Small intestine (tissue), 16 donors: ENCODE measurements around the gene NUDT13. TPM values are rescaled to one million over a fixed set of nuclear protein-coding genes. Genes with fewer than 3 reads are reported as not detected.

ENCODE experiments used
- DNase-seq, 2 donors: peaks; one replicate each; pipeline versions ENCODE4 v3.0.0 to v3.0.0-alpha.2; 2013
- FAIRE-seq: peaks from 2 replicates; lab custom pipeline; 2012; peaks lifted over from hg19 to GRCh38; lab: Jason Lieb, UNC
- H3K27ac ChIP-seq, 3 donors: one replicate each; pipeline ENCODE4 v1.5.1; 2013; ENCODE audit warnings: low read length in 2 of 3, mild to moderate bottlenecking in 2 of 3, control low read depth in 1 of 3, inconsistent platforms in 1 of 3, low read depth in 1 of 3, moderate library complexity in 1 of 3
- H3K27me3 ChIP-seq, 3 donors: one replicate each; pipeline ENCODE4 v1.6.1; 2013; ENCODE audit warnings: low read length in 3 of 3, inconsistent platforms in 1 of 3; ENCODE audit not compliant: control insufficient read depth in 3 of 3, insufficient read depth in 3 of 3
- H3K36me3 ChIP-seq, 3 donors: one replicate each; pipeline ENCODE4 v1.6.1; 2013; ENCODE audit warnings: low read length in 3 of 3, inconsistent platforms in 1 of 3, low read depth in 1 of 3, mild to moderate bottlenecking in 1 of 3, moderate library complexity in 1 of 3; ENCODE audit not compliant: control insufficient read depth in 3 of 3, insufficient read depth in 2 of 3
- H3K4me1 ChIP-seq, 3 donors: one replicate each; pipeline ENCODE4 v1.6.1; 2013; ENCODE audit warnings: low read length in 2 of 3, inconsistent platforms in 1 of 3, low read depth in 1 of 3, mild to moderate bottlenecking in 1 of 3, moderate library complexity in 1 of 3; ENCODE audit not compliant: control insufficient read depth in 3 of 3, insufficient read depth in 2 of 3
- H3K4me3 ChIP-seq, 3 donors: one replicate each; pipeline ENCODE4 v1.5.1; 2013; ENCODE audit warnings: low read length in 3 of 3, control low read depth in 1 of 3, inconsistent platforms in 1 of 3, low read depth in 1 of 3, mild to moderate bottlenecking in 1 of 3, moderate library complexity in 1 of 3
- H3K9me3 ChIP-seq, 2 donors: one replicate each; pipeline ENCODE4 v1.6.1; 2013; ENCODE audit warnings: low read depth in 1 of 2, low read length in 1 of 2; ENCODE audit not compliant: control insufficient read depth in 2 of 2, insufficient read depth in 1 of 2
- WGBS, 3 donors: extraction: QIAGEN DNeasy Blood & Tissue Kit; methylation state at CpG; one replicate each; pipeline ENCODE4 v1.1.7; 2013; 5-methylcytosine and 5-hydroxymethylcytosine counted together
- long read RNA-seq, 10 donors: transcript quantifications; one replicate each; lab custom pipeline, GENCODE V29; 2026
- polyA plus RNA-seq, 4 donors: library from polyadenylated mRNA; stranded (reverse) in 3 of 4; unstranded in 1 of 4; fragments of 200-250 nt in 3 of 4; fragments of 120-200 nt in 1 of 4; gene quantifications; one replicate each; pipeline versions ENCODE4 v1.2.1 to v1.2.3, GENCODE V29; 2013
- donor health status: healthy with polysubstance abuse.
- donor health status: control.
- donor health status: control.
- donor health status: Bipolar disorder and iron deficiency.
- donor health status: healthy.

NUDT13 gene
- 1 to 10 TPM; 1.9 to 4.7 (median 2.2) TPM for polyA plus RNA-seq
- long read RNA-seq, donor 1, partial matches to known transcripts = 8 of 13 reads
- long read RNA-seq, donor 1, other reads (novel, unspliced or antisense) = 5 of 13 reads
- long read RNA-seq, donor 2 = 0 reads
- long read RNA-seq, donor 3 = 0 reads
- long read RNA-seq, donor 4 = 0 reads
- long read RNA-seq, donor 5 = 0 reads
- long read RNA-seq, donor 6 = 0 reads
- long read RNA-seq, donor 7 = 0 reads
- long read RNA-seq, donor 8 = 0 reads
- long read RNA-seq, donor 9 = 0 reads
- long read RNA-seq, donor 10 = 0 reads

- DNase-seq = peak; percentile 82 to 90
- WGBS, 3 donors = 3 to 6% (median 6%) methylated on average over 5 of the region's 5 CpGs
- peaks cover 0 to 12% (median 0%) of the 10 kb centered on the region in 3 donors for H3K36me3 ChIP-seq
- no peaks in the 10 kb centered on the region for H3K27me3 ChIP-seq
- no peaks in the 10 kb centered on the region for H3K4me1 ChIP-seq
- FAIRE-seq = no peak
- H3K4me3 ChIP-seq = peak within 1 kb of the TSS; percentile 27 to 63 (median 57)
- H3K27ac ChIP-seq = peak within 1 kb of the TSS; percentile 50 to 91 (median 80)
- no peaks in the 10 kb centered on the region for H3K9me3 ChIP-seq
These were observed at the start of gene NUDT13 for GRCh38 chr10:73110345-73110849. Gene NUDT13 (plus strand): TSS chr10:73110455. CDS start chr10:73114366, 3,911 bp downstream.

GRCh38 chr10:73060738-73061635 lies 49.3 kb upstream of the NUDT13 start:
- WGBS, 3 donors = 27 to 41% (median 28%) methylated on average over 5 of the region's 5 CpGs

GRCh38 chr10:73061743-73062142 lies 48.5 kb upstream of the NUDT13 start:
- Histone ChIP-seq H3K9me3 (no peaks in the 10 kb centered on the region), H3K27me3 (no peaks in the 10 kb centered on the region), H3K27ac (no peak overlapping the region), H3K4me1 (no peaks in the 10 kb centered on the region), H3K4me3 (no peak overlapping the region), H3K36me3 (peaks cover 0 to 24% (median 0%) of the 10 kb centered on the region in 3 donors)
- WGBS, 3 donors = 67 to 95% (median 86%) methylated on average over 1 of the region's 1 CpG
- FAIRE-seq (no peak), DNase-seq (no peak)

More at GRCh38 chr10:73060738-73061635, 49.3 kb upstream of the NUDT13 start:
- Histone ChIP-seq H3K36me3 (peaks cover 0 to 28% (median 0%) of the 10 kb centered on the region in 3 donors), H3K27ac (no peak overlapping the region), H3K9me3 (no peaks in the 10 kb centered on the region), H3K27me3 (no peaks in the 10 kb centered on the region), H3K4me3 (no peak overlapping the region), H3K4me1 (no peaks in the 10 kb centered on the region)
- no peak for FAIRE-seq
- DNase-seq = peak; percentile 51 to 70

- DNase-seq (no peak), FAIRE-seq (no peak)
- H3K4me3 ChIP-seq = no peak overlapping the region
- H3K36me3 ChIP-seq = peaks cover 0 to 19% (median 2%) of the 10 kb centered on the region in 3 donors
- no peaks in the 10 kb centered on the region for H3K27me3 ChIP-seq
- 76 to 89% (median 87%) methylated on average over 1 of the region's 1 CpG for WGBS, 3 donors
- H3K27ac ChIP-seq = no peak overlapping the region
- H3K4me1 ChIP-seq = no peaks in the 10 kb centered on the region
- H3K9me3 ChIP-seq = no peaks in the 10 kb centered on the region
These were observed 44.8 kb upstream of the NUDT13 start for GRCh38 chr10:73065441-73065840.

- H3K36me3 ChIP-seq = peaks cover 1 to 23% (median 2%) of the 10 kb centered on the region in 3 donors
- FAIRE-seq = no peak
These were observed 36.6 kb upstream of the NUDT13 start for GRCh38 chr10:73073627-73074026.

GRCh38 chr10:73075829-73076228 lies 34.4 kb upstream of the NUDT13 start:
- Histone ChIP-seq H3K27me3 (no peaks in the 10 kb centered on the region), H3K27ac (peak overlapping the region in 1 of 3 donors; percentile 24), H3K4me1 (peaks cover 0 to 9% (median 9%) of the 10 kb centered on the region in 3 donors), H3K36me3 (peaks cover 0 to 20% (median 1%) of the 10 kb centered on the region in 3 donors), H3K9me3 (no peaks in the 10 kb centered on the region), H3K4me3 (no peak overlapping the region)
- FAIRE-seq (no peak), DNase-seq (no peak)
- WGBS, 3 donors = 78 to 95% (median 89%) methylated on average over 3 of the region's 3 CpGs

More at GRCh38 chr10:73073627-73074026, 36.6 kb upstream of the NUDT13 start:
- Histone ChIP-seq H3K9me3 (no peaks in the 10 kb centered on the region), H3K27ac (no peak overlapping the region), H3K27me3 (no peaks in the 10 kb centered on the region), H3K4me3 (no peak overlapping the region), H3K4me1 (peaks cover 0 to 9% (median 5%) of the 10 kb centered on the region in 3 donors)
- no peak for DNase-seq

GRCh38 chr10:73076360-73077183 lies 33.7 kb upstream of the NUDT13 start:
- DNase-seq = peak in 1 of 2 donors; percentile 43
- Histone ChIP-seq H3K4me1 (peaks cover 0 to 9% (median 9%) of the 10 kb centered on the region in 3 donors), H3K27me3 (no peaks in the 10 kb centered on the region), H3K4me3 (no peak overlapping the region), H3K36me3 (peaks cover 0 to 15% (median 1%) of the 10 kb centered on the region in 3 donors), H3K27ac (peak overlapping the region in 2 of 3 donors; percentile 69 to 71), H3K9me3 (no peaks in the 10 kb centered on the region)
- 41 to 79% (median 62%) methylated on average over 6 of the region's 6 CpGs for WGBS, 3 donors
- FAIRE-seq = no peak
